IMR-90 (cell line): ENCODE results near the gene SLC25A41. TPM values are rescaled to one million over a fixed set of nuclear protein-coding genes. Genes with fewer than 3 reads are reported as not detected.

ENCODE experiments used
- ATAC-seq: fragments of 200-7000 bp; cut with Tn5 transposase; 2 replicates; pipeline ENCODE4 v1.9.1; 2020; ENCODE audit warnings: low read depth, mild to moderate bottlenecking, moderate library complexity
- BruUV-seq: library from RNA; stranded (reverse); fragments of 400-500 nt; replicated peaks from 2 replicates; lab custom pipeline; 2021; lab: Mats Ljungman, UMichigan
- CTCF ChIA-PET: fragments of 300-600 bp; formaldehyde crosslinking; extraction: SDS; loops from one replicate; lab custom pipeline; 2021; ENCODE audit warnings: antibody characterized with exemption; lab: Yijun Ruan, JAX
- POLR2A ChIA-PET: fragments of 300-600 bp; sonication (Branson Sonifier 250); formaldehyde crosslinking; loops from one replicate; lab custom pipeline; 2022; ENCODE audit warnings: antibody characterized with exemption; ENCODE audit not compliant: unreplicated experiment; lab: Charles Lee
- DNase-seq: peaks from one replicate; pipeline ENCODE4 v3.0.0; 2013
- H2AFZ ChIP-seq: replicated peaks from 2 replicates; pipeline ENCODE3; 2013; ENCODE audit warnings: low read length, mild to moderate bottlenecking; ENCODE audit not compliant: poor library complexity
- H2AK5ac ChIP-seq: 2 replicates; pipeline ENCODE4 v1.6.1; 2013; ENCODE audit warnings: low read depth, low read length, inconsistent platforms
- H2AK9ac ChIP-seq: replicated peaks from 2 replicates; pipeline ENCODE3; 2013; ENCODE audit warnings: mild to moderate bottlenecking, low read depth, low read length, moderate library complexity; ENCODE audit not compliant: poor library complexity
- H2BK120ac ChIP-seq: 2 replicates; pipeline ENCODE4 v1.6.1; 2013; ENCODE audit warnings: low read depth, low read length, inconsistent platforms
- H2BK15ac ChIP-seq: 3 replicates; pipeline ENCODE4 v1.6.1; 2013; ENCODE audit warnings: low read depth, low read length, inconsistent platforms
- H2BK20ac ChIP-seq: 2 replicates; pipeline ENCODE4 v1.6.1; 2013; ENCODE audit warnings: low read depth, mild to moderate bottlenecking, inconsistent platforms, low read length, moderate library complexity
- H2BK5ac ChIP-seq: 2 replicates; pipeline ENCODE4 v1.6.1; 2013; ENCODE audit warnings: mild to moderate bottlenecking, low read depth, low read length, inconsistent platforms; ENCODE audit not compliant: poor library complexity, severe bottlenecking
- H3K14ac ChIP-seq: replicated peaks from 2 replicates; pipeline ENCODE4 v1.6.1; 2013; ENCODE audit warnings: low read depth, low read length, inconsistent platforms
- H3K18ac ChIP-seq: 2 replicates; pipeline ENCODE4 v1.6.1; 2013; ENCODE audit warnings: low read depth, low read length, control low read depth
- H3K23ac ChIP-seq: 2 replicates; pipeline ENCODE4 v1.6.1; 2013; ENCODE audit warnings: low read depth, low read length, inconsistent platforms
- H3K27ac ChIP-seq: 2 replicates; pipeline ENCODE4 v1.5.1; 2013; ENCODE audit warnings: mild to moderate bottlenecking, control low read depth, low read length; ENCODE audit not compliant: insufficient read depth
- H3K27me3 ChIP-seq: 2 replicates; pipeline ENCODE4 v1.6.1; 2013; ENCODE audit warnings: low read length; ENCODE audit not compliant: control insufficient read depth, insufficient read depth
- H3K36me3 ChIP-seq: 2 replicates; pipeline ENCODE4 v1.6.1; 2013; ENCODE audit warnings: low read length, mixed read lengths; ENCODE audit not compliant: control insufficient read depth, insufficient read depth
- H3K4ac ChIP-seq: 2 replicates; pipeline ENCODE4 v1.6.1; 2013; ENCODE audit warnings: low read depth, low read length, inconsistent platforms
- H3K4me1 ChIP-seq: 2 replicates; pipeline ENCODE4 v1.6.1; 2013; ENCODE audit warnings: low read length, mixed read lengths; ENCODE audit not compliant: control insufficient read depth, insufficient read depth
- H3K4me2 ChIP-seq: 2 replicates; pipeline ENCODE4 v1.6.1; 2013; ENCODE audit warnings: low read depth, mild to moderate bottlenecking, control low read depth, low read length, moderate library complexity
- H3K4me3 ChIP-seq: 2 replicates; pipeline ENCODE4 v1.5.1; 2013; ENCODE audit warnings: low read depth, mild to moderate bottlenecking, control low read depth, low read length, moderate library complexity; ENCODE audit not compliant: insufficient read depth
- H3K56ac ChIP-seq: 2 replicates; pipeline ENCODE4 v1.6.1; 2013; ENCODE audit warnings: low read length, inconsistent platforms; ENCODE audit not compliant: insufficient read depth; ENCODE audit errors: extremely low read depth
- H3K79me1 ChIP-seq, 2 experiments: 2 replicates each; pipeline ENCODE4 v1.6.1; 2013; ENCODE audit warnings: low read length in 2 of 2, inconsistent platforms in 1 of 2, low read depth in 1 of 2
- H3K9ac ChIP-seq: 2 replicates; pipeline ENCODE4 v1.6.1; 2013; ENCODE audit warnings: low read depth, low read length, control low read depth
- H3K9me1 ChIP-seq: 2 replicates; pipeline ENCODE4 v1.6.1; 2013; ENCODE audit warnings: low read length, inconsistent platforms; ENCODE audit not compliant: insufficient read depth
- H3K9me3 ChIP-seq: 2 replicates; pipeline ENCODE4 v1.6.1; 2013; ENCODE audit warnings: low read length; ENCODE audit not compliant: control insufficient read depth, insufficient read depth
- H4K20me1 ChIP-seq: 2 replicates; pipeline ENCODE4 v1.6.1; 2013; ENCODE audit warnings: low read length, inconsistent platforms; ENCODE audit not compliant: insufficient read depth
- H4K5ac ChIP-seq: 2 replicates; pipeline ENCODE4 v1.6.1; 2013; ENCODE audit warnings: mild to moderate bottlenecking, low read depth, low read length, control low read depth
- H4K8ac ChIP-seq, 2 experiments: 2 replicates each; pipeline ENCODE4 v1.6.1; 2013; ENCODE audit warnings: low read depth in 2 of 2, low read length in 2 of 2, control low read depth in 1 of 2, inconsistent platforms in 1 of 2
- H4K91ac ChIP-seq: 2 replicates; pipeline ENCODE4 v1.6.1; 2013; ENCODE audit warnings: low read depth, low read length, inconsistent platforms; ENCODE audit not compliant: insufficient read depth
- CEBPB ChIP-seq: IDR thresholded peaks from 2 replicates; pipeline ENCODE4 v1.6.1; 2012; ENCODE audit warnings: low read depth, low read length, improper control_type of control experiment
- CHD1 ChIP-seq: IDR thresholded peaks from 2 replicates; pipeline ENCODE4 v1.6.1; 2012; ENCODE audit warnings: low read depth, low read length, improper control_type of control experiment
- RCOR1 ChIP-seq: IDR thresholded peaks from 2 replicates; pipeline ENCODE4 v1.6.1; 2012; ENCODE audit warnings: mild to moderate bottlenecking, low read length, improper control_type of control experiment; ENCODE audit not compliant: insufficient replicate concordance
- RFX5 ChIP-seq: IDR thresholded peaks from 2 replicates; pipeline ENCODE4 v1.8.0; 2012; ENCODE audit warnings: low read depth, mild to moderate bottlenecking, low read length, moderate library complexity
- SMC3 ChIP-seq: fragments of 150-350 bp; IDR thresholded peaks from 2 replicates; pipeline ENCODE4 v1.6.1; 2016; ENCODE audit warnings: low read depth, mild to moderate bottlenecking, antibody characterized with exemption, low read length, moderate library complexity
- WGBS, 2 experiments: methylation state at CpG; one replicate each; pipeline versions ENCODE4 v1.1.5 to v1.1.7; 2013; ENCODE audit warnings: missing lambda C conversion rate in 2 of 2; ENCODE audit not compliant: insufficient read length in 1 of 2; ENCODE audit errors: extremely low coverage in 2 of 2; 5-methylcytosine and 5-hydroxymethylcytosine counted together
- dilution Hi-C: fragments of 300-500 bp; cut with HindIII; formaldehyde crosslinking; loops from one replicate; pipeline ENCODE4 v1.14.3; 2018; ENCODE audit warnings: low sequenced_read_pairs; ENCODE audit not compliant: unreplicated experiment
- in situ Hi-C: fragments of 300-500 bp; cut with MboI; formaldehyde crosslinking; loops from 3 replicates; pipeline ENCODE4 v1.14.3; 2019; ENCODE audit warnings: low sequenced_read_pairs, inconsistent platforms, mixed read lengths
- intact Hi-C: fragments of 100-400 bp; cut with micrococcal nuclease; formaldehyde crosslinking; loops from 2 replicates; pipeline ENCODE4 v1.10.0; 2022
- polyA plus RNA-seq, 3 experiments: library from polyadenylated mRNA; depleted of rRNA; stranded (reverse); fragments of >200 nt; gene quantifications; 2 replicates each; pipeline ENCODE4 v1.2.3, GENCODE V29; 2012; ENCODE audit warnings: low replicate concordance in 1 of 3
- total RNA-seq: library from RNA; depleted of rRNA; stranded (reverse); fragments of >200 nt; gene quantifications from 2 replicates; pipeline ENCODE4 v1.2.3, GENCODE V29; 2012

SLC25A41 gene
- total and polyA plus RNA-seq, 2 of the 4 experiments (the other 2 are of a cell fraction), result not detected

GRCh38 chr19:6402837-6403608 is 30.5 kb downstream of the SLC25A41 start:
- Histone ChIP-seq H3K36me3 (no peaks in the 10 kb centered on the region), H3K9me3 (no peaks in the 10 kb centered on the region), H2AFZ (peak overlapping the region; percentile 34), H4K91ac (no peak overlapping the region), H2BK5ac (no peak overlapping the region), H4K20me1 (no peaks in the 10 kb centered on the region), H3K9me1 (no peaks in the 10 kb centered on the region; the same call in 1 of the 2 replicates), H2AK9ac (peak overlapping the region; percentile 55), H4K8ac (peak overlapping the region in 1 of 2 experiments; percentile 5; a peak in 1 of 4 replicates), H2BK120ac (no peak overlapping the region), H3K79me1 (no peaks in the 10 kb centered on the region), H3K9ac (no peak overlapping the region), H3K56ac (no peak overlapping the region), H3K27ac (no peak overlapping the region), H3K23ac (no peak overlapping the region; the same call in 1 of the 2 replicates), H3K14ac (no peak overlapping the region), H3K18ac (no peak overlapping the region), H2BK15ac (no peak overlapping the region), H3K4me1 (no peaks in the 10 kb centered on the region), H2BK20ac (0 out of 2 replicates have a peak overlapping the region, but pooled peaks have one; percentile 24), H3K4me3 (no peak overlapping the region), H2AK5ac (no peak overlapping the region), H3K4me2 (no peak overlapping the region), H3K4ac (no peak overlapping the region), H3K27me3 (no peaks in the 10 kb centered on the region), H4K5ac (no peak overlapping the region)
- in situ Hi-C loops, result no loop called here
- intact Hi-C loops, result no loop called here
- TF ChIP-seq SMC3 (no peak), RFX5 (peak; percentile 84), RCOR1 (no peak), CHD1 (no peak), CEBPB (no peak)
- CTCF ChIA-PET, result no interaction called here
- dilution Hi-C loops, result no loop called here
- no TSS peak for BruUV-seq
- ATAC-seq (peak; percentile 77), DNase-seq (peak; percentile 52)
- 54% methylated on average over 8 of the region's 22 CpGs; no CpG with 5 or more reads in 1 of the 2 experiments for WGBS, 2 experiments
- POLR2A ChIA-PET, result no interaction called here
